Esophagus muscularis mucosa (tissue), 3 donors: ENCODE measurements around the gene GP2.

Source experiments
- POLR2A ChIP-seq: fragments of 450-650 bp; IDR thresholded peaks from one replicate; pipeline ENCODE4 v1.6.1; 2017; ENCODE audit warnings: antibody characterized with exemption, moderate library complexity, mild to moderate bottlenecking, low read depth
- POLR2AphosphoS5 ChIP-seq, 2 donors: sonication (generic); formaldehyde crosslinking; IDR thresholded peaks; one replicate each; pipeline ENCODE4 v1.6.1; 2017; ENCODE audit warnings: antibody characterized with exemption in 2 of 2
- TF ChIP-seq, protein P1 (sequence below), 3 experiments: fragments of 200-600 bp in 2 of 3; fragments of 450-650 bp in 1 of 3; sonication (generic) in 2 of 3; IDR thresholded peaks; one replicate each; pipeline ENCODE4 v1.5.1; 2017 to 2019; ENCODE audit warnings: antibody characterized with exemption in 3 of 3, mild to moderate bottlenecking in 2 of 3, moderate library complexity in 1 of 3

DNA sequence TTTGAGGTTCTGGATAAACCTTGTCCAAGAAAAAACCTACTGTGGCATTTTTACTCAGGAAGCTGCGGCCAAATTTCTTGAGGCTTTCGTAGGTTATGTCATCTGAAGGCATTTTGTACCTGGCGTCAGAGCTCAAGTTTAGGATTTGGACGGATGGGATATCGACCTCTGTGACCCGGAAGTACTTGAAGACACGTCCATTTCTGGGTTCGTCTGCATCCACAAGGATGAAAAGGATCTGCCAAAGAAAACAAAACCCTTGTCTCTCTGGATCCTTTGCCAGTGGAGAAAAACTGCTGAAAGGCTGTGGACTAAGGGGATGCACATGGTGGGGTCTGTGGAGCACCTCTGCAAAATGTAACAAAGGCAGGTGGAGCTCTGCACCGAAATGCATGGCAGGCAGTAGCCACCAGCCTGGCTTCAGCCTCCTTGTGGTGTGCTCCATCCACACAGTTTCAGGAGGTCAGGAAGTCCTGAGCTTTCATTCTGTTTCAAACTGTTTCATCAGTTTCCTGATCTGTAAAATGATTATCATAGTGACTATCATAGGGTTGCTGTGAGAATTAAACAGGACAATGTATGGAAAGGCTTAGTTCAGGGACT is 42.2 kb upstream of the GP2 start:
- TF ChIP-seq, protein P1, sequence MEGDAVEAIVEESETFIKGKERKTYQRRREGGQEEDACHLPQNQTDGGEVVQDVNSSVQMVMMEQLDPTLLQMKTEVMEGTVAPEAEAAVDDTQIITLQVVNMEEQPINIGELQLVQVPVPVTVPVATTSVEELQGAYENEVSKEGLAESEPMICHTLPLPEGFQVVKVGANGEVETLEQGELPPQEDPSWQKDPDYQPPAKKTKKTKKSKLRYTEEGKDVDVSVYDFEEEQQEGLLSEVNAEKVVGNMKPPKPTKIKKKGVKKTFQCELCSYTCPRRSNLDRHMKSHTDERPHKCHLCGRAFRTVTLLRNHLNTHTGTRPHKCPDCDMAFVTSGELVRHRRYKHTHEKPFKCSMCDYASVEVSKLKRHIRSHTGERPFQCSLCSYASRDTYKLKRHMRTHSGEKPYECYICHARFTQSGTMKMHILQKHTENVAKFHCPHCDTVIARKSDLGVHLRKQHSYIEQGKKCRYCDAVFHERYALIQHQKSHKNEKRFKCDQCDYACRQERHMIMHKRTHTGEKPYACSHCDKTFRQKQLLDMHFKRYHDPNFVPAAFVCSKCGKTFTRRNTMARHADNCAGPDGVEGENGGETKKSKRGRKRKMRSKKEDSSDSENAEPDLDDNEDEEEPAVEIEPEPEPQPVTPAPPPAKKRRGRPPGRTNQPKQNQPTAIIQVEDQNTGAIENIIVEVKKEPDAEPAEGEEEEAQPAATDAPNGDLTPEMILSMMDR (IDR thresholded peaks at IDR 0.05): no peak
- no peak for TF ChIP-seq POLR2A
- no peak for TF ChIP-seq POLR2AphosphoS5 (IDR thresholded peaks at IDR 0.05)
